IMR-90 (cell line): ENCODE measurements around the gene DYRK1A. TPM values are rescaled to one million over a fixed set of nuclear protein-coding genes. Genes with fewer than 3 reads are reported as not detected.
A peak's percentile ranks its signal among the peaks of the same experiment; 100 is the strongest.

Experiments
- ATAC-seq: fragments of 200-7000 bp; cut with Tn5 transposase; 2 replicates; pipeline ENCODE4 v1.9.1; 2020; ENCODE audit warnings: low read depth, mild to moderate bottlenecking, moderate library complexity
- BruUV-seq: library from RNA; stranded (reverse); fragments of 400-500 nt; replicated peaks from 2 replicates; lab custom pipeline; 2021; lab: Mats Ljungman, UMichigan
- CTCF ChIA-PET: fragments of 300-600 bp; formaldehyde crosslinking; extraction: SDS; loops from one replicate; lab custom pipeline; 2021; ENCODE audit warnings: antibody characterized with exemption; lab: Yijun Ruan, JAX
- POLR2A ChIA-PET: fragments of 300-600 bp; sonication (Branson Sonifier 250); formaldehyde crosslinking; loops from one replicate; lab custom pipeline; 2022; ENCODE audit warnings: antibody characterized with exemption; ENCODE audit not compliant: unreplicated experiment; lab: Charles Lee
- DNase-seq: peaks from one replicate; pipeline ENCODE4 v3.0.0; 2013
- H2AFZ ChIP-seq: replicated peaks from 2 replicates; pipeline ENCODE3; 2013; ENCODE audit warnings: low read length, mild to moderate bottlenecking; ENCODE audit not compliant: poor library complexity
- H2AK5ac ChIP-seq: 2 replicates; pipeline ENCODE4 v1.6.1; 2013; ENCODE audit warnings: low read depth, low read length, inconsistent platforms
- H2AK9ac ChIP-seq: replicated peaks from 2 replicates; pipeline ENCODE3; 2013; ENCODE audit warnings: mild to moderate bottlenecking, low read depth, low read length, moderate library complexity; ENCODE audit not compliant: poor library complexity
- H2BK120ac ChIP-seq: 2 replicates; pipeline ENCODE4 v1.6.1; 2013; ENCODE audit warnings: low read depth, low read length, inconsistent platforms
- H2BK15ac ChIP-seq: 3 replicates; pipeline ENCODE4 v1.6.1; 2013; ENCODE audit warnings: low read depth, low read length, inconsistent platforms
- H2BK20ac ChIP-seq: 2 replicates; pipeline ENCODE4 v1.6.1; 2013; ENCODE audit warnings: low read depth, mild to moderate bottlenecking, inconsistent platforms, low read length, moderate library complexity
- H2BK5ac ChIP-seq: 2 replicates; pipeline ENCODE4 v1.6.1; 2013; ENCODE audit warnings: mild to moderate bottlenecking, low read depth, low read length, inconsistent platforms; ENCODE audit not compliant: poor library complexity, severe bottlenecking
- H3K14ac ChIP-seq: replicated peaks from 2 replicates; pipeline ENCODE4 v1.6.1; 2013; ENCODE audit warnings: low read depth, low read length, inconsistent platforms
- H3K18ac ChIP-seq: 2 replicates; pipeline ENCODE4 v1.6.1; 2013; ENCODE audit warnings: low read depth, low read length, control low read depth
- H3K23ac ChIP-seq: 2 replicates; pipeline ENCODE4 v1.6.1; 2013; ENCODE audit warnings: low read depth, low read length, inconsistent platforms
- H3K27ac ChIP-seq: 2 replicates; pipeline ENCODE4 v1.5.1; 2013; ENCODE audit warnings: mild to moderate bottlenecking, control low read depth, low read length; ENCODE audit not compliant: insufficient read depth
- H3K27me3 ChIP-seq: 2 replicates; pipeline ENCODE4 v1.6.1; 2013; ENCODE audit warnings: low read length; ENCODE audit not compliant: control insufficient read depth, insufficient read depth
- H3K36me3 ChIP-seq: 2 replicates; pipeline ENCODE4 v1.6.1; 2013; ENCODE audit warnings: low read length, mixed read lengths; ENCODE audit not compliant: control insufficient read depth, insufficient read depth
- H3K4ac ChIP-seq: 2 replicates; pipeline ENCODE4 v1.6.1; 2013; ENCODE audit warnings: low read depth, low read length, inconsistent platforms
- H3K4me1 ChIP-seq: 2 replicates; pipeline ENCODE4 v1.6.1; 2013; ENCODE audit warnings: low read length, mixed read lengths; ENCODE audit not compliant: control insufficient read depth, insufficient read depth
- H3K4me2 ChIP-seq: 2 replicates; pipeline ENCODE4 v1.6.1; 2013; ENCODE audit warnings: low read depth, mild to moderate bottlenecking, control low read depth, low read length, moderate library complexity
- H3K4me3 ChIP-seq: 2 replicates; pipeline ENCODE4 v1.5.1; 2013; ENCODE audit warnings: low read depth, mild to moderate bottlenecking, control low read depth, low read length, moderate library complexity; ENCODE audit not compliant: insufficient read depth
- H3K56ac ChIP-seq: 2 replicates; pipeline ENCODE4 v1.6.1; 2013; ENCODE audit warnings: low read length, inconsistent platforms; ENCODE audit not compliant: insufficient read depth; ENCODE audit errors: extremely low read depth
- H3K79me1 ChIP-seq, 2 experiments: 2 replicates each; pipeline ENCODE4 v1.6.1; 2013; ENCODE audit warnings: low read length in 2 of 2, inconsistent platforms in 1 of 2, low read depth in 1 of 2
- H3K9ac ChIP-seq: 2 replicates; pipeline ENCODE4 v1.6.1; 2013; ENCODE audit warnings: low read depth, low read length, control low read depth
- H3K9me1 ChIP-seq: 2 replicates; pipeline ENCODE4 v1.6.1; 2013; ENCODE audit warnings: low read length, inconsistent platforms; ENCODE audit not compliant: insufficient read depth
- H3K9me3 ChIP-seq: 2 replicates; pipeline ENCODE4 v1.6.1; 2013; ENCODE audit warnings: low read length; ENCODE audit not compliant: control insufficient read depth, insufficient read depth
- H4K20me1 ChIP-seq: 2 replicates; pipeline ENCODE4 v1.6.1; 2013; ENCODE audit warnings: low read length, inconsistent platforms; ENCODE audit not compliant: insufficient read depth
- H4K5ac ChIP-seq: 2 replicates; pipeline ENCODE4 v1.6.1; 2013; ENCODE audit warnings: mild to moderate bottlenecking, low read depth, low read length, control low read depth
- H4K8ac ChIP-seq, 2 experiments: 2 replicates each; pipeline ENCODE4 v1.6.1; 2013; ENCODE audit warnings: low read depth in 2 of 2, low read length in 2 of 2, control low read depth in 1 of 2, inconsistent platforms in 1 of 2
- H4K91ac ChIP-seq: 2 replicates; pipeline ENCODE4 v1.6.1; 2013; ENCODE audit warnings: low read depth, low read length, inconsistent platforms; ENCODE audit not compliant: insufficient read depth
- CHD1 ChIP-seq: IDR thresholded peaks from 2 replicates; pipeline ENCODE4 v1.6.1; 2012; ENCODE audit warnings: low read depth, low read length, improper control_type of control experiment
- MAFK ChIP-seq: IDR thresholded peaks from 2 replicates; pipeline ENCODE4 v1.6.1; 2012; ENCODE audit warnings: low read depth, low read length, improper control_type of control experiment
- NFE2L2 ChIP-seq: fragments of 150-350 bp; IDR thresholded peaks from 2 replicates; pipeline ENCODE4 v1.6.1; 2016; ENCODE audit warnings: low read depth, mild to moderate bottlenecking, low read length
- POLR2A ChIP-seq: IDR thresholded peaks from 2 replicates; pipeline ENCODE4 v1.6.1; 2012; ENCODE audit warnings: mild to moderate bottlenecking, low read depth, low read length
- RAD21 ChIP-seq: IDR thresholded peaks from 2 replicates; pipeline ENCODE4 v1.6.1; 2012; ENCODE audit warnings: low read length, improper control_type of control experiment
- RFX5 ChIP-seq: IDR thresholded peaks from 2 replicates; pipeline ENCODE4 v1.8.0; 2012; ENCODE audit warnings: low read depth, mild to moderate bottlenecking, low read length, moderate library complexity
- WGBS, 2 experiments: methylation state at CpG; one replicate each; pipeline versions ENCODE4 v1.1.5 to v1.1.7; 2013; ENCODE audit warnings: missing lambda C conversion rate in 2 of 2; ENCODE audit not compliant: insufficient read length in 1 of 2; ENCODE audit errors: extremely low coverage in 2 of 2; 5-methylcytosine and 5-hydroxymethylcytosine counted together
- dilution Hi-C: fragments of 300-500 bp; cut with HindIII; formaldehyde crosslinking; loops from one replicate; pipeline ENCODE4 v1.14.3; 2018; ENCODE audit warnings: low sequenced_read_pairs; ENCODE audit not compliant: unreplicated experiment
- in situ Hi-C: fragments of 300-500 bp; cut with MboI; formaldehyde crosslinking; loops from 3 replicates; pipeline ENCODE4 v1.14.3; 2019; ENCODE audit warnings: low sequenced_read_pairs, inconsistent platforms, mixed read lengths
- intact Hi-C: fragments of 100-400 bp; cut with micrococcal nuclease; formaldehyde crosslinking; loops from 2 replicates; pipeline ENCODE4 v1.10.0; 2022
- polyA plus RNA-seq, 3 experiments: library from polyadenylated mRNA; depleted of rRNA; stranded (reverse); fragments of >200 nt; gene quantifications; 2 replicates each; pipeline ENCODE4 v1.2.3, GENCODE V29; 2012; ENCODE audit warnings: low replicate concordance in 1 of 3
- total RNA-seq: library from RNA; depleted of rRNA; stranded (reverse); fragments of >200 nt; gene quantifications from 2 replicates; pipeline ENCODE4 v1.2.3, GENCODE V29; 2012
- TF ChIP-seq, protein P1 (sequence below): fragments of 150-350 bp; IDR thresholded peaks from 2 replicates; pipeline ENCODE4 v1.6.1; 2017; ENCODE audit warnings: mild to moderate bottlenecking, antibody characterized with exemption, low read length, low read depth

DYRK1A gene
- total and polyA plus RNA-seq, 2 of the 4 experiments (the other 2 are of a cell fraction) = 18.6 to 50.5 TPM

DNA sequence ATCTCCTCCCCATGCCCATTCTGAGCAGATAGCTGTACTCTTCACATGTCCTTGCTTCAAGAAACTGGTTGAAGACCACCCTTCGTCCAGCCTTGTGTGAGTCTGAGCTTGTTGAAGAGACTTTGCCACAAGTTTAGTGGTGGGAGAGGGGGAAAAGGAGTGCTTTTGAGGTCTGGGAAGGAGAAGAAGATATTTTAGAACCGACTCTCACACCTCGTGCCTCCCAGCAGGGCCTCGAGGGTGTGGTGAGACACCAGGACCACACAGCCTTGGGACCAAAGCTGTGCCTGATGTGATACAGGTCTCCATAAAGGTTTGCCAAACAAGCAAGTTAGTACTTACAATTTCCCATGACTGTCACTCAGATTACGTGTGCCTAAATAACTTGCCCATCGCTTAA lies 201.8 kb downstream of the DYRK1A start:
- Histone ChIP-seq H4K5ac (no peak overlapping the region), H3K56ac (no peak overlapping the region), H3K9me1 (peaks cover 8% of the 10 kb centered on the region), H3K36me3 (no peaks in the 10 kb centered on the region), H2AK5ac (no peak overlapping the region), H3K4me2 (no peak overlapping the region), H2BK20ac (no peak overlapping the region), H2BK5ac (no peak overlapping the region), H4K20me1 (peaks cover 3% of the 10 kb centered on the region; the same call in 1 of the 2 replicates), H3K14ac (no peak overlapping the region), H3K23ac (no peak overlapping the region), H3K79me1 (peaks cover 0 to 5% of the 10 kb centered on the region in 2 experiments; a peak in 3 of 4 replicates), H3K27me3 (peaks cover 8% of the 10 kb centered on the region), H3K27ac (no peak overlapping the region), H3K4me3 (no peak overlapping the region), H4K8ac (no peak overlapping the region), H3K9ac (no peak overlapping the region), H2AFZ (peak overlapping the region; percentile 44), H3K9me3 (peaks cover 2% of the 10 kb centered on the region), H2BK120ac (no peak overlapping the region), H4K91ac (no peak overlapping the region), H3K4ac (no peak overlapping the region), H3K18ac (no peak overlapping the region), H2AK9ac (no peak overlapping the region), H3K4me1 (peaks cover 6% of the 10 kb centered on the region), H2BK15ac (no peak overlapping the region)
- CTCF ChIA-PET = no interaction called here
- no CpG with 5 or more reads among the region's 6 CpGs for WGBS, 2 experiments
- dilution Hi-C loops = no loop called here
- ATAC-seq (no peak), DNase-seq (no peak)
- POLR2A ChIA-PET = no interaction called here
- BruUV-seq = no TSS peak
- in situ Hi-C loops = no loop called here
- TF ChIP-seq RAD21 (no peak), MAFK (no peak), POLR2A (no peak), RFX5 (no peak), NFE2L2 (no peak), CHD1 (no peak)
- TF ChIP-seq, protein P1, sequence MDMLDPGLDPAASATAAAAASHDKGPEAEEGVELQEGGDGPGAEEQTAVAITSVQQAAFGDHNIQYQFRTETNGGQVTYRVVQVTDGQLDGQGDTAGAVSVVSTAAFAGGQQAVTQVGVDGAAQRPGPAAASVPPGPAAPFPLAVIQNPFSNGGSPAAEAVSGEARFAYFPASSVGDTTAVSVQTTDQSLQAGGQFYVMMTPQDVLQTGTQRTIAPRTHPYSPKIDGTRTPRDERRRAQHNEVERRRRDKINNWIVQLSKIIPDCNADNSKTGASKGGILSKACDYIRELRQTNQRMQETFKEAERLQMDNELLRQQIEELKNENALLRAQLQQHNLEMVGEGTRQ = no peak
- intact Hi-C loops = no loop called here
